Measurements from ENCODE around the gene POFUT1.

POFUT1 gene

DNA sequence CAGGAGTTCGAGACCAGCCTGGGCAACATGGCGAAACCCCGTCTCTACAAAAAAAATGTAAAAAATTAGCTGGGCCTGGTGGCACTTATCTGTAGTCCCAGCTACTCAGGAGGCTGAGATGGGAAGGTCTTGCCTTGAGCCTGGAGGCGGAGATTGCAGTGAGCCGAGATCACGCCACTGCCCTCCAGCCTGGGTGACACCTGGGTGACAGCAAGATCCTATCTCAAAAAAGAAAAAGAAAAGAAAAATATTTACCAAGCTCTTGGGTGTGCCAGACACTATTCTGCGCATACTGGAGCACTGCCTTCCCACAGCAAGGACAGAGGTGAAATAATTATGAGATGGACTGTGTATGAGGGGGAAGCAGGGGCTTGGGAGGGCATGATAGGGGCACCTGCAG, 19.6 kb downstream of the POFUT1 start:
- no peaks in the 10 kb centered on the region for H3K27me3 Mint-ChIP-seq (ENCODE audit: low read depth)
- peaks cover 6% of the 10 kb centered on the region for H3K4me1 Mint-ChIP-seq
- TF ChIP-seq, protein P1, sequence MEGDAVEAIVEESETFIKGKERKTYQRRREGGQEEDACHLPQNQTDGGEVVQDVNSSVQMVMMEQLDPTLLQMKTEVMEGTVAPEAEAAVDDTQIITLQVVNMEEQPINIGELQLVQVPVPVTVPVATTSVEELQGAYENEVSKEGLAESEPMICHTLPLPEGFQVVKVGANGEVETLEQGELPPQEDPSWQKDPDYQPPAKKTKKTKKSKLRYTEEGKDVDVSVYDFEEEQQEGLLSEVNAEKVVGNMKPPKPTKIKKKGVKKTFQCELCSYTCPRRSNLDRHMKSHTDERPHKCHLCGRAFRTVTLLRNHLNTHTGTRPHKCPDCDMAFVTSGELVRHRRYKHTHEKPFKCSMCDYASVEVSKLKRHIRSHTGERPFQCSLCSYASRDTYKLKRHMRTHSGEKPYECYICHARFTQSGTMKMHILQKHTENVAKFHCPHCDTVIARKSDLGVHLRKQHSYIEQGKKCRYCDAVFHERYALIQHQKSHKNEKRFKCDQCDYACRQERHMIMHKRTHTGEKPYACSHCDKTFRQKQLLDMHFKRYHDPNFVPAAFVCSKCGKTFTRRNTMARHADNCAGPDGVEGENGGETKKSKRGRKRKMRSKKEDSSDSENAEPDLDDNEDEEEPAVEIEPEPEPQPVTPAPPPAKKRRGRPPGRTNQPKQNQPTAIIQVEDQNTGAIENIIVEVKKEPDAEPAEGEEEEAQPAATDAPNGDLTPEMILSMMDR (IDR thresholded peaks at IDR 0.05; ENCODE audit: unreplicated experiment in 3 of 3): no peak
- H3K36me3 Mint-ChIP-seq (ENCODE audit: low read depth): peaks cover 52% of the 10 kb centered on the region
- no peak overlapping the region for H3K27ac Mint-ChIP-seq
- H3K9me3 Mint-ChIP-seq: no peaks in the 10 kb centered on the region
- no peak overlapping the region for H3K4me3 Mint-ChIP-seq

DNA sequence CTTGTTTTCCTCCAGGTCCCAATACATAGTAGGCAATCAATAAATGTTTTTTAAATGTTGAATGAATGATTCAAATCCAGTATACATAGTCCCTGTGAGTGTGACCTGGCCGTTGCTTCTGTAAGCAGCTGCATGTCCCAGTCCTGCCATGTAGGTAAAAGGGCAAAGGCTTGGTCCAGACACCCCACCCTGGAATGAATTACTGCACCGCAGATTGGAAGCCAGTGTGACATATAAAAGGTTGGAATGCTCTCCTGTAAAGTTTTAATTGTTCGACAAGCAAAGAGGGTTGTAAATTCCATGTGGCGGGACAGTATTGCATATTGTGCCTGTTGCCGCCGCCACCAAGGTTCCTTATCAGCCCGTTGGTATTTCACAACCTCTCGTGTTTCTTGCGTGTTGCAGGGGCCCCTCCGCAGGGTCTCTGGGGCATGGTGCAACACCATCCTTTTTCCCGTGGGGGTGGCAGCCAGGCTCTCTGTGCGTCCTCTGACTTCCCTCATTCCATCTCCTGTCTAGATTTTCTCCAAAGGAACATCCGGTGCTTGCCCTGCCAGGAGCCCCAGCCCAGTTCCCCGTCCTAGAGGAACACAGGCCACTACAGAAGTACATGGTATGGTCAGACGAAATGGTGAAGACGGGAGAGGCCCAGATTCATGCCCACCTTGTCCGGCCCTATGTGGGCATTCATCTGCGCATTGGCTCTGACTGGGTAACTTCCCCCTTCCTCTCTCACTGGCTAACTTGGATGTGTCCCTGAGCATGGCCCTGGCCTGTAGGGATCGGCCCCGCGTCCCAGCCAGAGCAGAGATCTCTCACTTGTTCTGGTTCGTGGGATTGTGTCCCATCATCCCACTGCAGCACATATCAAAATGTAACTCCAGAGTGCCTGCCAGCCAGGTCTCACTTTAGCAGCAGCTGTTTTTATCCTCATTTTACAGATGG, 20.3 kb downstream of the POFUT1 start:
- H3K27ac Mint-ChIP-seq: no peak overlapping the region
- H3K36me3 Mint-ChIP-seq (ENCODE audit: low read depth): peaks cover 54% of the 10 kb centered on the region
- no peak overlapping the region for H3K4me3 Mint-ChIP-seq
- H3K4me1 Mint-ChIP-seq: peaks cover 6% of the 10 kb centered on the region
- H3K9me3 Mint-ChIP-seq: no peaks in the 10 kb centered on the region
- no peaks in the 10 kb centered on the region for H3K27me3 Mint-ChIP-seq (ENCODE audit: low read depth)
- TF ChIP-seq, protein P1 (IDR thresholded peaks at IDR 0.05; ENCODE audit: unreplicated experiment in 3 of 3): no peak

DNA sequence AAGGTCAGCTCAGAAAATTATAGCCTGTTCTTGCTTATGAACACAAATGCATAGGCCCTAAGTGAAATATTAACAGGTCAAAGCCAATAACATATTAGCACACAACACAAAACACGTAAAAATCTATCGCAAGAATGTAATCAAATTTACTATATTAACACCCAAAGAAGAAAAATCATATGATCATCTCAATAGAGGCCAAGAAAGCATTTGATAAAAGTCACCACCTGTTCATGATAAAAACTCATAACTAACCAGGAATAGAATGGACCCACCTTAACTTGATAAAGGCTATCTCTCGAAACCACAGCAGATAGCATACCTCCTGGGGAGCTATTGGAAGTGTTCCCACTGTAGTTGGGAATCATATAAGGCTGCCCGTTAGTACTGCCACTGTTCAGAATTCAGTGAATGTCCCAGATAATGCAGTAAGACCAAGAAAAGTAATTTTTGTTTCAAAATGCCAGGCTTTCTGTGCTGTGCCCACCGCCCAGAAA, 21.6 kb downstream of the POFUT1 start:
- TF ChIP-seq, protein P1 (IDR thresholded peaks at IDR 0.05; ENCODE audit: unreplicated experiment in 3 of 3): no peak
- Mint-ChIP-seq H3K36me3 (ENCODE audit: low read depth) (peaks cover 59% of the 10 kb centered on the region), H3K4me1 (peaks cover 6% of the 10 kb centered on the region), H3K27ac (peak overlapping the region; percentile 5 to 60 (median 50)), H3K4me3 (no peak overlapping the region), H3K9me3 (no peaks in the 10 kb centered on the region), H3K27me3 (ENCODE audit: low read depth) (no peaks in the 10 kb centered on the region)

DNA sequence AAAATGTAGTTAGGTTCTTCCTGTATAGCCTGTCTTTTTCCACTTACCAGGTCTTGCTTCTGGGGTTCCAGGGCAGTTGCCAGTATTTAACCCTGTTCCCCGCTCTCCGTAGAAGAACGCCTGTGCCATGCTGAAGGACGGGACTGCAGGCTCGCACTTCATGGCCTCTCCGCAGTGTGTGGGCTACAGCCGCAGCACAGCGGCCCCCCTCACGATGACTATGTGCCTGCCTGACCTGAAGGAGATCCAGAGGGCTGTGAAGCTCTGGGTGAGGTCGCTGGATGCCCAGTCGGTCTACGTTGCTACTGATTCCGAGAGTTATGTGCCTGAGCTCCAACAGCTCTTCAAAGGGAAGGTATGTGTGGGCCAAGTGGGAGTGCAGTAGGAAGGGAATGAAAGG, 23.0 kb downstream of the POFUT1 start:
- H3K27ac Mint-ChIP-seq: peak overlapping the region in 1 of 3 experiments; percentile 93
- no peaks in the 10 kb centered on the region for H3K9me3 Mint-ChIP-seq
- TF ChIP-seq, protein P1 (IDR thresholded peaks at IDR 0.05; ENCODE audit: unreplicated experiment in 3 of 3): no peak
- peaks cover 68% of the 10 kb centered on the region for H3K36me3 Mint-ChIP-seq (ENCODE audit: low read depth)
- no peak overlapping the region for H3K4me3 Mint-ChIP-seq
- H3K4me1 Mint-ChIP-seq: peaks cover 6% of the 10 kb centered on the region
- H3K27me3 Mint-ChIP-seq (ENCODE audit: low read depth): no peaks in the 10 kb centered on the region

DNA sequence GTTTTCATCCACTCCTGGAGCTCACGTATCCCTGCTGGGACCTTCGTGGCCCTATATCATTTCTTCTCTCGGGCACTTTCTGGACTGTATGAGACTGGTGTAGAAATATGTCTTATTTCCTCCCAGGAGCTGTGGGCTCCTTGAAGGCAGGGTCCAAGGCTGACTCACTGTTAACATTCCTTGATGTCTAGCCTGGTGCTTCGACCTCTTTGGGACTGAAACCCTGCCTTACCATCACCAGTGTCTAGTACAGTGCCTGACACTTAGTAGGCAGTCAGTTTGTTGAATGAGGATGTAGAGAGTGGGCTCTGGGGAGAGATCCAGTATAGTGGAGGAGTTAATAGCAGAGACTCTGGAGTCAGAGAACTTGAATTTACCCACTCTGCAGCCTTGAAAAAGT, 23.6 kb downstream of the POFUT1 start:
- H3K9me3 Mint-ChIP-seq: no peaks in the 10 kb centered on the region
- H3K27ac Mint-ChIP-seq: peak overlapping the region; percentile 84 to 97 (median 93)
- TF ChIP-seq, protein P1 (IDR thresholded peaks at IDR 0.05; ENCODE audit: unreplicated experiment in 3 of 3): no peak

More for the DNA sequence above, 23.6 kb downstream of the POFUT1 start:
- H3K4me3 Mint-ChIP-seq: no peak overlapping the region
- H3K36me3 Mint-ChIP-seq (ENCODE audit: low read depth): peaks cover 69% of the 10 kb centered on the region
- H3K27me3 Mint-ChIP-seq (ENCODE audit: low read depth): no peaks in the 10 kb centered on the region
- H3K4me1 Mint-ChIP-seq: peaks cover 6% of the 10 kb centered on the region
